Left cardiac atrium (tissue), 4 donors: ENCODE results near the gene IGSF3. TPM values are rescaled to one million over a fixed set of nuclear protein-coding genes. Genes with fewer than 3 reads are reported as not detected.
"Not testable (repeated sequence)": the region's sequence is repeated elsewhere in the genome, so short reads cannot be mapped to it uniquely, and the experiment has no call there.

Experiments used
- ATAC-seq, 2 donors: fragments of 200-7000 bp; cut with Tn5 transposase; one replicate each; pipeline ENCODE4 v1.9.1; 2020; ENCODE audit warnings: mild to moderate bottlenecking in 2 of 2, moderate library complexity in 2 of 2
- DNase-seq: peaks from one replicate; pipeline ENCODE4 v3.0.0-alpha.2; 2020
- intact Hi-C, 2 donors: fragments of 100-400 bp; cut with DNase I; formaldehyde crosslinking; loops; one replicate each; pipeline versions ENCODE4 v1.14.1 to v1.15.1; 2022 to 2023
- total RNA-seq, 2 donors: library from RNA; stranded (reverse); fragmentation: NEBNext Ultra II Directional; extraction: Animal tissue kit (Norgen Biotek cat#: 25700); gene quantifications; one replicate each; pipeline ENCODE4 v1.2.1, GENCODE V29; 2021
- donor health status: DM: no; HTN: yes; CAD: no.
- donor health status: DM: no; HTN: yes; CAD: no; lungs with severe emphysema.
- donor health status: DM: yes; HTN: yes; CAD: no.
- donor health status: Dilated cardiomyopathy.

The IGSF3 gene
- total RNA-seq, 2 donors from 2014 or later = 14.3 to 15.6 TPM

DNA sequence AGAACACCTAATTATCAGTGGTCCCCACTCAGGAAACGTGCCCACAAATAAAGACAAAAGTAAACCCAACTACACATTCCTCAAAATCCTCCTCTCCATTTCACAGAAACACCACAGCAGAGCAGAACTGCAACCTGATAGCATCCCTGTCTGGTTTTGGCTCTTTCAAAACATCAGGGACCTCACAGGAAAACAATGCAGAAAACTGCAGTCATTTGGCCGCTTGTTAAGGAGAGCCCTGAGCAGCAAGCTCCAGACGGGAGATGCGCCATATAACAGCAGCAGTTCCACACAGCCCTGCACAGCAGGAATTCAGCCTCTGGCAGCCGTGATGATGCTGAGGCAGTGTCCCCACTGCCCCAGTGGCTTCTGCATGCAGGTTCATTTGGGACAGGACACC, 23.4 kb downstream of the IGSF3 start:
- intact Hi-C loops, ATAC-seq, DNase-seq: not testable (repeated sequence)

DNA sequence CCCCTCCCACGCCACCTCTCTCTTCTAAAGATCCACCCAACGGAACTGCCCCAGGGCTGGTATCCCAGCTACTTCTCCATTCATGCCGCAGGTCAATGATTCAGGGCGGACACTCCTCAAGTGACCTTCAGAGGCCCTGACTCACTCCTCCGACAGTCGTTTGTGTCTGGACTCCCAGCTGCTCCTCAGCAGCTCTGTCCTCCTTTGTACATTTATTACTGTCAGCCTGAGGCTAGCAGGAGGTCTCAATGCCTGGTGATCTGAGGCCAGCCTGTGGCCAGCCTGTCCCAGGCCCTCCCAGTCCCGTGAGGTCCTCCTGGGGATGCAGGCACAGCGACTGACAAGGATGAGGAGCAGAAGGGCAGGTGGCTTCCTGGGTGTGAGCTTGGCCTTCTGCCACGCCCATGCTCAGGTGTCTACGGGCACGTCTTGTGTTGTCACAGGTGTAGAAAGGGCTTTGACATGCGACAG, 24.2 kb downstream of the IGSF3 start:
- DNase-seq, ATAC-seq, intact Hi-C loops: not testable (repeated sequence)

DNA sequence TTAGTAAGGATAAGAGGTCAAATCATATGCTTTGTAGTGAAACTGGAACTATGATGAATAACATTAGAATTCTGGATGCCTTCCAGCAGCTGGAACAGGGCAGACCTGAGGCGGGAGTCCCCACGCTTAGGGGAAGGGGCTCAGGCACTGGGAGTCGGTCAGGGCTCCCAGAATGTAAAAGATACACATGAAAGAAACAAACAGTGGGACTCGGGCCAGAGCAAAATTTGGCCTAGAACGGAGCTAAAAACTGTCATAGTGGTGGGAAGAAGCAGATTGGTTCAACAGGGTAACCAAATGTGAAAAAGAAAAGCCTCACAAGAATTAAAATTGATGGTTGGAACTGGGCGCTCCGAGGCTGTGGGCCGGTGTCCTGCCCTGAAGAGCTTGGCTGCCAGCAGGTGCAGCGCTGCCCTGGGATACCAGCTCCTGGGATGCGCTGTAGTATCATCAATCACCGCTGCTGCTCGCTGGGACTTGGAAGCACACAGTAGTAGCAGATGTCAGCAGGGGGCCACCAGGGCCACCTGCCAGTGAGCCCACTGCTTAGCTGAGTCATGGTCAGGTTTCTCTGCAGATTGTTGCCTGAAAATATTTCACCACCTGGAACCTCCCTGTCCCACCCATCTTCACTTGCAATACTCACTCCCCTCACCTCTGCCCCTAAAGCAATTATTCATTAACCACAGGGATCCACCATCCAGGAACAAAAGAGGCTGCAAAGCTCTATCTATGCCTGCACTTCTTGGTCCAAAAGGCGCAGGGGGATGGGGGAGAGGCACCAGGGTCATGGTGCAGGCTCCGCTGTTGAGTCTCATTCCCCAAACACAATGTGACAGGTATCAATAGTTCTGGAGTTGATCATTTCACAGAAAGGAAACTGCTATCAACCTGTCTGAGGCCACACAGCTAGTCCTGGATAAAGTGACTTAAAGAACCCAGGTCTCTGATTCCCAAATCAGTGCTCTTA, 24.9 kb downstream of the IGSF3 start:
- DNase-seq, intact Hi-C loops, ATAC-seq: not testable (repeated sequence)

DNA sequence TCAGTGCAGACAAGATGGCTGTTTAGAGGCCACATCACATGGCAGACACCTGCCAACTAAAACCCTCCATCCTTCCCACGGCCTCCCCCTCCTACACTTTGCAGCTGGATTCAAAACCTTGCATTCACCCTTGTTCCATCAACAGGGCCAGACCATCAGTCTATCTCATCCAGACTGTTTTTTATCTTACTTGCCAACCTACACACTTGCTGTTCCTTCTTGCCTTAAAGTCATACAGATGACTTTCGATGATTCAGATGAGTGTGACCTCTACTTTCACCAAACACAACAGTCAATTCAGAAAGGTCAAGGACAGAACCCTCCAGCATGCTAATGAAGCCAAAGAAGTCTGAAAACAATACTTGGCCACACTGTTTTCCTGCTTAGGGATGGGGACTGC, 29.9 kb downstream of the IGSF3 start:
- DNase-seq, intact Hi-C loops, ATAC-seq: not testable (repeated sequence)

DNA sequence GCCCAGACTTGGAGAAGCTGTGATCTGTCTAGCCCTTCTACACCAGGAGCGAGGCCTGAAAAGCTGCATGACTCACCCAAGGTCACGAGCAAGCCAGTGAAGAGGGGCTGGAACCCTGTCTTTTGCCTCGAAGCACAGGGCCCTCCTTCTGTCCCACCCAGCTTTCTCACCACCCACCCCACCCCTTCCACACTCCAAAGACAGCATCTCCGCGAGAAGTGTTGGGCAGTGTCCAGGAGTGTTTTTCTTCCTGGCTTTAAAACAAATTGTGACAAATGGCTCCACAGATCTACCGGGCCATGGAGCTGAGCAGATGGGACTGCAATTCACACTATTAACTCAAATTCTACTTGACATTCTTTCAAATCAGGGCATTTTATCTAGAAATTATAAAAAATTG, 30.9 kb downstream of the IGSF3 start:
- ATAC-seq, DNase-seq, intact Hi-C loops: not testable (repeated sequence)

DNA sequence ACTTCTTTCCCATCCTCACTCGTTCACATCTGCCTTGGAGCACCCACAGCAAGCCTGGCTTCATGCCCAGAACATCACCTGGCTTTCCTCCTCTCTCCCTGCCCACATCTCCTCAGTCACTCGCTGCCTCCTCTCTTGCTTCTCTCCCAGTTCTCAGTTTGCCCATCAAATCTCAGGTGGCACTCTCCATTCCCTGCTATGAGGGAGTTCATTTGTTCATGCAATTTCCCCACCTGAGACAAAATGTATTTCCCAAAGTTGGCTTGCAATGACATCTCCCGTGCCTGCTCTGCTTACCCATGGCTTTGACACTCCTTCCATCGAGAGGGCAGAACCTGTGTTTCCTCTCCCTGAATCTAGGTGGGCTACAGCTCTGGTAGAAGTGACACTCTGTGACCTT, 33.1 kb downstream of the IGSF3 start:
- ATAC-seq, intact Hi-C loops, DNase-seq: not testable (repeated sequence)

DNA sequence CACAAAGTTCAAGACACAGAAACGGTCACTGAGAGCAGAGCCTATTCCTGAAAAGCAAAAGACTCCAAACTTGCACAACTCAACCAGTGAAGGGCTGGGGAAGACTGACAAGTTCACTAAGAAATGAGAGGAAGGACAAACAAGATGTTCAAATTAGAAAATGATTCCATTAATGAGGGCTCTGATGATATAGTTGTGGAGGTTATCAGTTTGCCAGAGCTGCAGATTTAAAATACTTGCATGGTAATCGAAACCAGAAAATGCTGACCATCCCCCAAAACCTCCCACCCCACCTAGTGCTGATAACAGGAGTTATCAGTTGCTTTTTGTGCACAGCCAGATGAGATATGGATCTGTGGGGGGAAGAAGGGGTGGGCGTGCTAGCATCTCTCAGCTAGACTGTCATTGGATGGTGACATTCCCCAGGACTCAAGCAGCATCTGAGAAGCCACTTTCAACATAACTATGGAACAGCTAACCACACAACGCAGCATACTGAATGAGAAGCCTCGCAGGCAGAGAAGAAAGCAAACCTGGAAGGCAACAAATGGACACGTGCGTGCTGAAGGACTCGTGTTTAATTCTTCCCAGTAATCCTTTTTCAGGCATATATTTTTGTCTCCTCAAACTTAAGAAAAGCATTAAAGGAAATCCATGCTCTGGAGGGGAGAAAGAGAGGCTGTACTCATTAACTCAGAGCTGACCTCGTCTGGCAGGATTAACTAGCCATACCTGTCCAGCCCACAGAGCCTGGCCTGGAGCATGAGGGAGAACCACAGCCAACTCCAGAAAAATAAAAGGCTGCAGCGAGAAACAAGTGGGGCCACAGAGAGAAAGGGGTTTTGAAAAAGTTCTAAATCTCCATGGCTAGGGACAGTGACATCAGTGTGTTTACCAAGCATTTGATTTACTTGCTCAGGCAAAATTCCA, 35.3 kb downstream of the IGSF3 start:
- DNase-seq, intact Hi-C loops, ATAC-seq: not testable (repeated sequence)

DNA sequence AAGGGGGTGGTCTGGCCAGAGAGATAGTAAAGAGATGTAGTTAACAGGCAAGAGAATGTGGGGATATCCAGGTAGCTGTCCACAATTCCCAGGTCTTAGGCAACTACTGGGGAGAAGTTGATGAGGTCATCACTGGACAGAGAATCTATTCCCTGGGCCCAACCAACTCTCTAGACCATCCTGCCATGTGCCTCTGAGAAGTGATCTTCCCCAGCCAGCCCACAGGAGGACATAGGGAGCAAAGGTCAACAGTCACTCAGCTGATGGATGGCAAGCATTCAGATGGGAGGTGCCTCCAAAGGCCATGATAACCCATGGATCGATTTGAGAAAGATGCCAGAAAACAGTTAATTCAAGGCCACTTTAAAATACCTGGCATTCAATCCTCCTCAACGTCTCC, 36.0 kb downstream of the IGSF3 start:
- DNase-seq, ATAC-seq, intact Hi-C loops: not testable (repeated sequence)

DNA sequence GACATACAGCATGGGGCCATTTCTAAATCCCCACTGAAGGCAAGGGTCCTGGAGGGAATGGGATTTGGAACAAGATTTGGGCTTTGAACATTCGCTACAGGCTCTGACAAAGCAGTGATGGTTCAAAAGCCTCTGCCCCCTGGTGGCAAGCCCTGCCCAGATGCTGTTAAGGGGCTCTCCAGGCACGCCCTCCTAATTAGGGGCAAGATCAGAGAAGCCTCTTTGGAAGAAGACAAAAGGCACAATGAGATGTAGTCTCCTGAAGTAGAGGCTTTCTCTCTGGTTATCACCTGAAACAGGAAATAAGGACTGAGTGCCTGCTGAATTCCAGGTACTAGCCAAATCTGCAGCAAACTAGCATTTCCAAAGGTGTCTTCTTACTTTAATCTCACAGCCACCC, 37.5 kb downstream of the IGSF3 start:
- ATAC-seq, intact Hi-C loops, DNase-seq: not testable (repeated sequence)

DNA sequence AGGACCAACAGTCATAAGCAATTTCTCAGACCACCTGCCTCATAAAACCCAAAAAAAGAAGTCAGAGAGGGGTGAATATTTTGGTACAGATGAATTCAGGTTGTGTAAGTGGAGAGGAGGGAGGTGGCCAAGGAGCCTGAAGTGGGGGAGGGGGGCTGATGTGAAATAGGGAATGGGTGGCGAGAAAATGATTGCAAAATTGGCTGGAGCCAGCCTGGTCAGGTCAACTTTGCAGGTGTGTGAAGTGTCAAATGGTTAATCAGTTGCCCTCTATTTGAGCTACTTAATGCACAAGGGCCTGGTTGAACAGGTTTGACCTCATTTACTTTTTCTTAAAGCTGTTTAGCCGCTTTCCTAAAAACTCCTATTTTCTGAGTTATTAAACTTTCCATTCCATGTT, 38.1 kb downstream of the IGSF3 start:
- not testable (repeated sequence) for DNase-seq, ATAC-seq
- intact Hi-C loops = loop anchor here in 1 of 2 donors (5.0 kb wide), 1 partner anchor 38 kb away; the partner anchor contains the start of gene IGSF3

DNA sequence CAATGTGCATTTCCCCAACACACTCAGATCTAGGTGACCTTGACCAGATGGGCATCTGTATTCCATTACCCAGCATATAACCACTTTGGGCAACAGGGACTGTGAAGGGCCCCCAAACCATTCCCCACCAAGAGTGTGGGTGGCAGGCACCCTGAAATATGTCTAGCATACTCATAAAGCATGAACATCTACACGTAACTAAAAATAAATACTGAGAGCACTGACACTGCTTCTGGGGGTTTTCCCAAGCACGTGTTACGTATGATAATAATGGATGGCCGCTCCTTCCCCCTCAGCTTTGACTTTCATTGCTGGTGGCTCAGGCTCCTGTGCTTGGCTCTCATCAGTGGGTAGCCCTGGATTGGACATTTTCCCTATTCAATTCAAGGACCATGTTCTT, 39.1 kb downstream of the IGSF3 start:
- intact Hi-C loops = loop anchor here in 1 of 2 donors (5.0 kb wide), 1 partner anchor 39 kb away; the partner anchor contains the start of gene IGSF3
- ATAC-seq (no peak), DNase-seq (no peak)

DNA sequence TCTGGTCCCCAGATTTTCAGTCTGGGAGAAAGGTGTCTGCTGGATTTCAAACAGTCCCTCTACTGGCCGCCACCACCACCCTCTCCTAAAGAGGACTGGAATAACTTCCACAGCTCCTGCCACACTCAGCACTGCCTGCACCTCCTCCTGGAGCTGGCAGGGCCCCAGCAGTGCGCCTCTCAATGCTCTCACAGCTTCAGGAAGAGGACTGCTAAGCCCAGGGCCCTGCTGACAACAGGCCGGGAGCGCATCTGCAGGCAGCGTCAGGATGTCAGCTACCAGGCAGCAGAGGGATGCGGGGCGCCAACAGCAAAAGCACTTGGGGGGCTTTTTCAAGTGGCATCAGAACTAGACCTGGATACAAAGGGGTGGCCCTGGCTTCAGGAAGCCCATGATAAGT, 40.2 kb downstream of the IGSF3 start:
- intact Hi-C loops = loop anchor here in 1 of 2 donors (5.0 kb wide), 1 partner anchor 40 kb away; the partner anchor contains the start of gene IGSF3
- not testable (repeated sequence) for ATAC-seq
- peak; percentile 75 for DNase-seq

DNA sequence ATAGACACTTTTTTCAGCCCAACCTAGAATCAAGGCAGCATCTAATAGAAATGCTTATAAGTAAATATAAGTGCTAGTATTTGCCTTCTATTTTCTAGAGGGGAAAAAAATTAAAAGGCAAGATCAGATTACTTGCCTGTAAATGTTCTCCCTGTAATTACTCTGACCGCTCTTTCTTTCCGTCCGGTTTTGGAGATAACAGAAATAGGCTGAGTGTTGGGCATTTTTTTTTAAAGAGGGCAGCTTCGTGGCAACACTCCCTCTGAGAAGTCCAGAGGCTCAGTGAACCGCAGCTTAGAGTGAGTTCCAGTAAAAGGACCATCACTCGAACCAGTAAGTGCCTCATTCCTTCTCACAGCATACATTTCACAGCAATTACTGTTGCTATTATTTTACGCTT, 40.6 kb downstream of the IGSF3 start:
- ATAC-seq = not testable (repeated sequence)
- intact Hi-C loops = loop anchor here in 1 of 2 donors (5.0 kb wide), 1 partner anchor 40 kb away; the partner anchor contains the start of gene IGSF3

DNA sequence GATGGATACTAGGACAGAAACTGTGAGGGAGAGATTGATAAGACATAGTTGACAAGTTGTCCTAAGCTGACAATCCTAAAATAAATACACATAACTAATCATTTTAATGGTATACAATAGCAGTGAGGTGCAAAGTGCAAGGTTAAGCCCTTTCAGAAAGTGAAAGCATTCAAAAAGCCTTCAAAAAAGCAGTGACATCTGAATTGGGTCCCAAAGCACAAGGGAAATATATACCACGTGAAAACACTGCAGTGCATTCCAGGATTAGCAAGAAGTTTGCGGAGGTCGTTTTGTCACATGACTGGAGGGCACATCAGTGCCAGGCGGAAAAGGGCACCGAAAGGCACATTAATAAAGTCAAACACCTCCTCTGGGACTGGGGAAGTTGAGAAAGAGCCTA, 42.4 kb downstream of the IGSF3 start:
- not testable (repeated sequence) for ATAC-seq, DNase-seq

More for the DNA sequence above, 40.6 kb downstream of the IGSF3 start:
- DNase-seq = not testable (repeated sequence)

DNA sequence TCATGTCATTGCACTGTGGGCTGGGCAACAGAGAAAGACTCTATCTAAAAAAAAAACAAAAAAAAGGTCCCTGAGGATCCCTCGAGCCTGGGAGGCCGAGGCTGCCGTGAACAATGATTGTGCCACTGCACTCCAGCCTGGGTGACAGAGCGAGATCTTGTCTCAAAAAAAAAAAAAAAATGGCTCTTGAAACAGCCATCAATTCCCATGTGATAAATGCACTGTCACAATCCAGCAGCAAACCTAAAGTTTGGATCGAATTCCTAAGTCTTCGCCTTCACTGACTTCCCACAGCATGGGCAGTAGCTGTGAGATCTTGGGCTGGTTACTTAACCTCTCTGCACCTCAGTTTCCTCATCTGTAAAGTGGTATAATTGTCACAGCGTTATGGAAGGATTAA, 43.5 kb downstream of the IGSF3 start:
- ATAC-seq (no peak), DNase-seq (no peak)
- intact Hi-C loops = no loop called here

More for the DNA sequence above, 42.4 kb downstream of the IGSF3 start:
- intact Hi-C loops = loop anchor here in 1 of 2 donors (5.0 kb wide), 1 partner anchor 42 kb away; the partner anchor contains the start of gene IGSF3

DNA sequence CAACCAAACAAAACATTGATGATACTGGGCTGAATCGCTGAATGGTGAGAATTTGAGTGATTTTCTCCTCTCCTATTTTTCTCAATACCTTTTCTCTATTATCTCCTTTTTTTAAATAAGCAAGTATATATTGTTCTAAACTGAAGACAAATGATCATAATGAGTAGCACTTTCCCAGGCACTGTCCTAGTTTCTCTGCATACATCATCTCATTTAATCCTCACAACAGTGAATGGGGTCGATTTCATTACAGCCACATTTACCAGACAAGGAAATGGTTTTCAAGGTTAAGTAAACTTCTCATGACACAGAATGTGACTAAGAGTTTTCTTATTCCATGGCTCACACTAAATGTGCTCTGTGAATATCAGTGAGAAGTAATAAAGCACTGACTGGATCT, 45.0 kb downstream of the IGSF3 start:
- DNase-seq, ATAC-seq, intact Hi-C loops: not testable (repeated sequence)

DNA sequence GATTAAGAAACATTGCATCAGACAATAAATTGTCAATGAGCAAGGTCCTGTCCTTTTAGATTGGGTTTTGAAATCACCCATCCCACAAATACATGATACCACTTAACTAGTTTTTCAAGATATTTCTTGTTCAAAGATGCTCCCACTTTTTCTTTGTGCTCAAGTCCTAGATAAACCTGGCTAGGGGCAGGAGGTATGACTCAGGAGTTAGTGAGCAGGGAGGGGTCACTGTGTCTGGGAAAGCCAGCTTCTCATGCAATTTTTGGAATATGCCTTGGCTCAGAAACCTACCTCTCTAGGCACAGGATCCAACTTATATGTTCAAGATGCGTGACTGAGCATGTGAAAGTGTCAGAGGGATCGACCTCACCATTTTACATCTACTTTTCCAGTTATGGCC, 45.8 kb downstream of the IGSF3 start:
- intact Hi-C loops, ATAC-seq, DNase-seq: not testable (repeated sequence)

DNA sequence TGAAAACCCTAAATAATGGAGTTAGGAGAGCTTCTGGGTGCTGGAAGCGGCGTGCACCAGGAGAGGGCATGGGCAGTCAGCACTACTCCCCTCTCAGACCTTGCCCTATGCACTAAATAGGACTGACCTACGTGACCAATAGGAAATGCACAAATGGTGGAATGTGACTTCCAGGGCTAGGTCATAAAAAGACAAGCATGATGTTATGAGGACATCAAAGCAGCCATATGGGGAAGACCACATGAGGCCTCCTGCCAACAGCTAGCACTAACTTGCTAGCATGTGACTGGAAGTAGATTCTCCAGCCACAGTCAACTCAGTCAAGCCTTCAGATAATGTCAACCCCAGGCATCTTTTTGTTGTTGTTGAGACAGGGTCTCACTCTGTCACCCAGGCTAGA, 47.1 kb downstream of the IGSF3 start:
- intact Hi-C loops, DNase-seq, ATAC-seq: not testable (repeated sequence)

DNA sequence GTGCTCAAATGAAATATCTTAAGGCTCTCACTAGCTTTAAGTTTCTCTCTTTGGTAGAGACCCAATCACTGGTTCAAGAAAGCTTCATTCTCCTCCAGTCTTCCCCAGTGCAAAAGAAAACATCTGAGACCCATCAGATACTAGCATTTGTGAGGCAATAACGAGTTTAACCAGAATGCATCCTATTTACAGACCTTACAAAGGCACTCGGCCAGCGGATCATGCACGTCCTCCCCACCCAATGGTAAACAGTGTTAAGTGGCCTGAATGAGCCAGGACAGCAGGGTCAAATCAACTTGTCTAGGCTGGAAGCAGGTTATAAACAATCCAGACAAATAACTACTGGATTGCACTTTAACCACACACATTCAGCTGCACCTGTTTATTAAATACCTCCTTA, 48.4 kb downstream of the IGSF3 start:
- DNase-seq, ATAC-seq, intact Hi-C loops: not testable (repeated sequence)
